ENCODE results near the gene EIF6. TPM values are rescaled to one million over a fixed set of nuclear protein-coding genes. Genes with fewer than 3 reads are reported as not detected.

EIF6 gene
- total and polyA plus RNA-seq, 2 experiments from 2014 or later: 149 to 215 TPM

GRCh38 chr20:35235881-35236280 lies 48.7 kb downstream of the EIF6 start:
- Histone ChIP-seq H3K27ac (ENCODE audit: low read depth) (no peak overlapping the region), H3K9me2 (ENCODE audit: insufficient read depth) (no peaks in the 10 kb centered on the region), H3F3A (replicated peaks; ENCODE audit: low read depth) (no peaks in the 10 kb centered on the region), H3K4me2 (no peak overlapping the region), H3K27me3 (ENCODE audit: insufficient read depth) (no peaks in the 10 kb centered on the region), H3K79me2 (replicated peaks; ENCODE audit: insufficient read depth) (0 out of 2 replicates have a peak, but pooled peaks cover 6% of the 10 kb centered on the region), H3K4me1 (ENCODE audit: insufficient read depth) (peaks cover 8% of the 10 kb centered on the region), H3K36me3 (ENCODE audit: insufficient read depth) (no peaks in the 10 kb centered on the region), H2AFZ (no peak overlapping the region), H3K4me3 (no peak overlapping the region), H4K20me1 (replicated peaks; ENCODE audit: insufficient read depth) (no peaks in the 10 kb centered on the region; the same call in 1 of the 2 replicates)
- ATAC-seq (no peak), DNase-seq (ENCODE audit: low spot score) (no peak)
- Mint-ChIP-seq H3K27me3 (ENCODE audit: insufficient read depth, low read depth, poor library complexity) (peaks cover 6% of the 10 kb centered on the region), H3K4me3 (no peak overlapping the region), H3K36me3 (ENCODE audit: low read depth) (no peaks in the 10 kb centered on the region), H3K4me1 (peaks cover 6% of the 10 kb centered on the region; the same call in 2 of the 3 replicates), H3K9me3 (no peaks in the 10 kb centered on the region), H3K27ac (no peak overlapping the region)
- no peak for TF ChIP-seq CTCF (conservative IDR thresholded peaks at IDR 0.05; ENCODE audit: low read depth in 2 of 2)
- TF ChIP-seq JUNB (IDR thresholded peaks at IDR 0.05; ENCODE audit: unreplicated experiment): no peak
- no peak for TF ChIP-seq NANOG (IDR thresholded peaks at IDR 0.05; ENCODE audit: borderline replicate concordance)
- TF ChIP-seq REST (IDR thresholded peaks at IDR 0.05; ENCODE audit: unreplicated experiment): no peak
- TF ChIP-seq STAT1 (IDR thresholded peaks at IDR 0.05; ENCODE audit: unreplicated experiment): no peak
- TF ChIP-seq EZH2phosphoT487 (IDR thresholded peaks at IDR 0.05; ENCODE audit: unreplicated experiment): no peak
- no peak for TF ChIP-seq POLR2AphosphoS5 (IDR thresholded peaks at IDR 0.05; ENCODE audit: low read depth)
- no peak for TF ChIP-seq ZNF331 (CRISPR knock-in tag; IDR thresholded peaks at IDR 0.05; ENCODE audit: low read depth)
- TF ChIP-seq ZNF462 (CRISPR knock-in tag; IDR thresholded peaks at IDR 0.05): no peak
- TF ChIP-seq EZH2 (IDR thresholded peaks at IDR 0.05; ENCODE audit: low read depth, unreplicated experiment): no peak
- no peak for TF ChIP-seq ZNF114 (CRISPR knock-in tag; IDR thresholded peaks at IDR 0.05)
- no peak for TF ChIP-seq CREB1 (CRISPR knock-in tag; IDR thresholded peaks at IDR 0.05; ENCODE audit: low read depth)
- no peak for TF ChIP-seq ETS1 (IDR thresholded peaks at IDR 0.05)
